NT2/D1 (cell line): ENCODE measurements around the gene UBE2L3.

ENCODE experiments used
- SUZ12 ChIP-seq: IDR thresholded peaks from 2 replicates; pipeline ENCODE4 v1.6.1; 2011; ENCODE audit not compliant: insufficient read length, insufficient read depth; ENCODE audit errors: extremely low read depth
- YY1 ChIP-seq: IDR thresholded peaks from 2 replicates; pipeline ENCODE4 v1.6.1; 2011; ENCODE audit not compliant: insufficient read length, insufficient read depth
- ZNF274 ChIP-seq: IDR thresholded peaks from 2 replicates; pipeline ENCODE4 v1.6.1; 2011; ENCODE audit warnings: mild to moderate bottlenecking, low read depth, low read length

DNA sequence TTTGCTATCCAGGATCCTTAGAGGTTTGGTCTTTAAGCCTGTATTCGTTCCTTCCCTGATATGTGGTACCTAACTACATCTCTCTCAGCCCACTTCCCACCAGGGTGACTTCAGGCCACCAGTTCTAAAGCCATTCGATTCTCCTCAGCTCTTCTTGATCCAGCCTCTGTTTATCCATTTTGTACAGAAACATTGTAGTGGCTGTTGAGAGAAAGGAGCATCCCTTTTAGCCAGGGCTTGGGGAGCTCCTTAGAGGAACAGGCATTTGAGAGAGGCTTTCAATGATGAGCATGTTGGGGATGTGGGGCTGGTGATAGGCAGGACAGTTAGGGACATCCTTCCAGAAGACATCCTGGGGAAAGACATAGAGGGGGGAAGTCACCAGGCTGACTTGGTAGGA is 17.9 kb downstream of the UBE2L3 start:
- TF ChIP-seq YY1 (no peak), ZNF274 (no peak), SUZ12 (no peak)
